Neural crest cell (in vitro differentiated cells): Measurements from ENCODE around the gene NCOA5. TPM values are rescaled to one million over a fixed set of nuclear protein-coding genes. Genes with fewer than 3 reads are reported as not detected.

Source experiments
- DNase-seq: peaks from one replicate; pipeline ENCODE4 v3.0.0; 2021; ENCODE audit warnings: low read depth, mixed read lengths, low spot score
- H3K27ac Mint-ChIP-seq: one replicate; pipeline ENCODE4 v1.8.0; 2021; ENCODE audit warnings: mild to moderate bottlenecking, mixed read lengths; ENCODE audit not compliant: unreplicated experiment
- H3K27me3 Mint-ChIP-seq: 2 replicates; pipeline ENCODE4 v1.8.0; 2021; ENCODE audit warnings: low read depth, mild to moderate bottlenecking, mixed read lengths
- H3K36me3 Mint-ChIP-seq: 2 replicates; pipeline ENCODE4 v1.8.0; 2021; ENCODE audit warnings: low read depth, mild to moderate bottlenecking, mixed read lengths
- H3K4me1 Mint-ChIP-seq: 2 replicates; pipeline ENCODE4 v1.8.0; 2021; ENCODE audit warnings: mixed read lengths
- H3K4me3 Mint-ChIP-seq: one replicate; pipeline ENCODE4 v1.8.0; 2021; ENCODE audit warnings: mild to moderate bottlenecking, mixed read lengths
- H3K9me3 Mint-ChIP-seq: 2 replicates; pipeline ENCODE4 v1.8.0; 2021; ENCODE audit warnings: mixed read lengths
- total RNA-seq: library from RNA; stranded (reverse); gene quantifications from 2 replicates; pipeline ENCODE4 v1.2.1, GENCODE V29; 2021
- TF ChIP-seq, protein P1 (sequence below): fragments of 200-600 bp; sonication (generic); conservative IDR thresholded peaks from 2 replicates; pipeline ENCODE4 v1.5.0; 2021; ENCODE audit warnings: antibody characterized with exemption, mild to moderate bottlenecking

The NCOA5 gene
- total RNA-seq, 1 donor from 2014 or later = 69.5 TPM

DNA sequence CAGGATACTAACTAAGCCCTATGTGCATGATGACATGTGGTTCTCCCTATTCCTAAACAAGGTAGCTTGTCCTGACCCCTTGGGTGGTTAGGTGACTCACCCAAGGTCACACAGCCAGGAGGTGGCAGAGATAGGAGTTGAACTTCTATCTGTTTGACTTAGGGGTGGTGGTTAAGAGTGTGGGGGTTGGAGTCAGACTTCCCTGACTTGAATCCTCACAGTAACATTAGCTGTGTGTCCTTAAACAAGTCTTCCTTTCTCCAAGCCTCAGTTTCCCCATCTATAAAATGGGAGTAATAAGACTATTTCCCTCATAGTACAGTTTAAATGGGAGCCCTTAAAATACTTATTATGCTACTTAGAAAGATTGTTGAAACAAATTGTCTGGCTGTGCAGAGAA is 38.9 kb downstream of the NCOA5 start:
- TF ChIP-seq, protein P1, sequence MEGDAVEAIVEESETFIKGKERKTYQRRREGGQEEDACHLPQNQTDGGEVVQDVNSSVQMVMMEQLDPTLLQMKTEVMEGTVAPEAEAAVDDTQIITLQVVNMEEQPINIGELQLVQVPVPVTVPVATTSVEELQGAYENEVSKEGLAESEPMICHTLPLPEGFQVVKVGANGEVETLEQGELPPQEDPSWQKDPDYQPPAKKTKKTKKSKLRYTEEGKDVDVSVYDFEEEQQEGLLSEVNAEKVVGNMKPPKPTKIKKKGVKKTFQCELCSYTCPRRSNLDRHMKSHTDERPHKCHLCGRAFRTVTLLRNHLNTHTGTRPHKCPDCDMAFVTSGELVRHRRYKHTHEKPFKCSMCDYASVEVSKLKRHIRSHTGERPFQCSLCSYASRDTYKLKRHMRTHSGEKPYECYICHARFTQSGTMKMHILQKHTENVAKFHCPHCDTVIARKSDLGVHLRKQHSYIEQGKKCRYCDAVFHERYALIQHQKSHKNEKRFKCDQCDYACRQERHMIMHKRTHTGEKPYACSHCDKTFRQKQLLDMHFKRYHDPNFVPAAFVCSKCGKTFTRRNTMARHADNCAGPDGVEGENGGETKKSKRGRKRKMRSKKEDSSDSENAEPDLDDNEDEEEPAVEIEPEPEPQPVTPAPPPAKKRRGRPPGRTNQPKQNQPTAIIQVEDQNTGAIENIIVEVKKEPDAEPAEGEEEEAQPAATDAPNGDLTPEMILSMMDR = no peak
- no peaks in the 10 kb centered on the region for H3K36me3 Mint-ChIP-seq
- H3K27ac Mint-ChIP-seq = no peak overlapping the region
- no peak for DNase-seq
- H3K9me3 Mint-ChIP-seq = no peaks in the 10 kb centered on the region
- no peaks in the 10 kb centered on the region for H3K4me1 Mint-ChIP-seq
- no peak overlapping the region for H3K4me3 Mint-ChIP-seq
- peaks cover 76% of the 10 kb centered on the region for H3K27me3 Mint-ChIP-seq

DNA sequence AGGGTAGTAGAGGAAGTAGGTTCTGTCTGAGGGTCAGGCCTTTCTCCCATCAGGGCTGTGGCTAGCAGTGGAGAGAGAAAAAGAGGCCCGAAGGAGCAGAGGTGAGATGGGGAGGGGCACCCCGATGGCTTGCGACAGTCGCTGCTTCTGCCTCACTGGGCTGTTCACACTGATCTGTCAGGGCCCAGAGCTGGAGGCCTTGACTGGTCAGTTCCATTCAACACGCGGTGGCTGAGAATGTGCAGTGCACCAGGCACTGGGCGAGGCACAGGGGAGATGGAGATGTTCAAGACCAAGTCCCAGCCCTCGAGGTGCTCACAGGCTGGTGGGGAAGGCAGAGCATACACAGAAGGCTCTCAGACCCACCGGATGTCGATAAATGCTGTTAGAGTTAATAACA is 39.3 kb downstream of the NCOA5 start:
- Mint-ChIP-seq H3K36me3 (no peaks in the 10 kb centered on the region), H3K27ac (no peak overlapping the region), H3K27me3 (peaks cover 76% of the 10 kb centered on the region), H3K9me3 (no peaks in the 10 kb centered on the region), H3K4me1 (no peaks in the 10 kb centered on the region), H3K4me3 (no peak overlapping the region)
- DNase-seq = no peak
- TF ChIP-seq, protein P1 = no peak

- Mint-ChIP-seq H3K4me1 (no peaks in the 10 kb centered on the region), H3K27me3 (peaks cover 70% of the 10 kb centered on the region), H3K9me3 (no peaks in the 10 kb centered on the region), H3K4me3 (no peak overlapping the region), H3K36me3 (no peaks in the 10 kb centered on the region), H3K27ac (no peak overlapping the region)
- TF ChIP-seq, protein P1 = no peak
- no peak for DNase-seq
These were observed 39.9 kb downstream of the NCOA5 start for GRCh38 chr20:46049815-46050214.

DNA sequence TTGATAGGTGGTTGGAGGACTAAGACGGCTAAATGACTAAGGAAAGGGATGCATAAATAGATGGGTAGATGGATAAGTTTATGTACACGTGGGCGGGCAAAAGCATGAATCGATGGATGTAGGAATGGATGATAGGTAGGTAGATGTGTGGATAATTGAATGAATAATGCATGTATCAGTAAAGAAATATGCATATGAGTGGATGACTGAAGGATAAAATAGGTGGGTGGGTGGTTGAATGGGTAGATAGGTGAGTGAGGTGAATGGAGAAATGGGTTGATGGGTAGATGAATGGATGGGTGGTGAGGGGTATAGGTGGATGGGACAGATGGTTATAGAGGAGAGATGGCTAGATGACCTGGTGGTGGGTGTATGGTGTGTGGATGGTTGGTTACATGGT is 40.6 kb downstream of the NCOA5 start:
- TF ChIP-seq, protein P1 = no peak
- H3K36me3 Mint-ChIP-seq = no peaks in the 10 kb centered on the region
- H3K27me3 Mint-ChIP-seq = peaks cover 69% of the 10 kb centered on the region
- H3K4me1 Mint-ChIP-seq = no peaks in the 10 kb centered on the region
- H3K4me3 Mint-ChIP-seq = no peak overlapping the region
- DNase-seq = no peak
- H3K27ac Mint-ChIP-seq = no peak overlapping the region
- no peaks in the 10 kb centered on the region for H3K9me3 Mint-ChIP-seq

DNA sequence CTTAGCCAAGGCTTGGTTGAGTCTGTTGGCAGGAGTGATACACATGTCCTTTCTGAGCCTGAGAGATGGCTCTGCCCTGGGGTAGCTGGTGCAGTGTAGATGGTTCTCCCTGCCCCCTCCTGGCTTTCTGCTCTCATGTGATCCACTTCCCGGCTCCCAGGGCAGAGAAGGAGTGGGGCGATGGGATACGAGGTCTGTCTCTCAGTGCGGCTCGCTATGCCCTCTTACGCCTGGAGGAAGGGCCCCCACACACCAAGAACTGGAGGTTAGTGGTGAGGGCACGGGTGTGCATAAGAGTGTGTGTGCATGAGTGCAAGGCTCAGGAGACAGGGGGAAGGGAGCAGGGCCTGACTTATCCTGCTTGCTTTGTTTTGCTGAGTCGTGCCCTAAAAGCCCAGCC is 41.9 kb downstream of the NCOA5 start:
- TF ChIP-seq, protein P1 = no peak
- no peak overlapping the region for H3K27ac Mint-ChIP-seq
- no peaks in the 10 kb centered on the region for H3K4me1 Mint-ChIP-seq
- H3K4me3 Mint-ChIP-seq = no peak overlapping the region
- peaks cover 66% of the 10 kb centered on the region for H3K27me3 Mint-ChIP-seq
- H3K36me3 Mint-ChIP-seq = no peaks in the 10 kb centered on the region
- no peaks in the 10 kb centered on the region for H3K9me3 Mint-ChIP-seq
- DNase-seq = no peak
